HG02884 (cell line): ENCODE measurements around the gene ADPGK.
A peak's percentile ranks its signal among the peaks of the same experiment; 100 is the strongest.
"Not testable (repeated sequence)": the region's sequence is repeated elsewhere in the genome, so short reads cannot be mapped to it uniquely, and the experiment has no call there.

Experiments used
- ATAC-seq: cut with Tn5 transposase; IDR thresholded peaks from one replicate; pipeline ENCODE4 v1.9.1; 2021; ENCODE audit warnings: mild to moderate bottlenecking, moderate library complexity; ENCODE audit not compliant: unreplicated experiment

ADPGK gene

DNA sequence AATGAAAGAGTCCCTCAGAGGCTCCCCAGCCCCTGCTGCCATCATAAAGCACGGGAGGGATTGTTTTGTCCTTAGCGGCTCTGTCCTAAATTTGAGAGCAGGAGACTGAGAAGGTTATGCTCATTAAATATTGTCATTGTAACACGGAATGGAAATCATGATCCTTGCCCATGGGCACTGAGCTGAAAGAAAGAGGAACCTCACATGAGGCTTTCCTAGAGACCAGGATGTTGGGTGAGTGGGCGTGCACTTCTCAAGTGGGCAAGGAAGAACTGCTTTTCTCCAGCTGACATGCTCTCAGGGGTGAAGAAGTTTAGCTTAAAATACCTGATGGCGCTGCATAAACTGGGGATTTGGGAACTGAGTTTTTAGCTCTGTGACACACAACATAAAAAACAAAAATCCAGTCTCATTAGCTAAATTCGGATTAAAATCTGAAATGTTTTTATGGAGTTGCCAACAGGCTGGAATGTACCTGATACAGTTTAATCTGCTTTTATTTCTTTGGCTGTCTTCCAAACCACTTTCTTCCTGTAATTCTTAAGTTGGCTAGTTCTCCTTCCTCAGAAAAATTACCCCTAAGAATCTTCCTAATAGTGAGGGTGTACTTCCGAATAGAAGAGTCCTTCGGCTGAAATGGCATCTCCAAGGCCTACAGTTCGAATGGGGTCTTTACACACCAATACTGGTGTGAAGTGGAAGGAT, 31.7 kb downstream of the ADPGK start:
- no peak for ATAC-seq

DNA sequence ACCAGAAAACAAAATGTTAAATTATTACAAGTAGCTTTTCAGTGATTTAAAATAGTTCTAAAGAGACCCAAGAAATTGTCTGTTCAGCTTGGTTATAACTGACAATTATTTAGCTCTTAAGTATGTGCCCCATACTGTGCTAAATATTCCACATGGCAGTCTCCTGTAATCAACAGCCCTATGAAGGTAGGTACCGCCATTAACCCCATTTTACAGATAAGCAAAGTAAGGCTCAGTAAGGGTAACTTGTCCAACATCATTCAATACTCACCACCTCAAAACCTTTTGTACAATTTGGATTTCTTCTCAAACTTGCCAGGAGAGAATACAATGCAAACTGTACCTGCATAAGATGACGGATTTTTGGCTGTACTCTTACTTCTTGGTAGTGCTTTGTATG, 33.9 kb downstream of the ADPGK start:
- no peak for ATAC-seq

DNA sequence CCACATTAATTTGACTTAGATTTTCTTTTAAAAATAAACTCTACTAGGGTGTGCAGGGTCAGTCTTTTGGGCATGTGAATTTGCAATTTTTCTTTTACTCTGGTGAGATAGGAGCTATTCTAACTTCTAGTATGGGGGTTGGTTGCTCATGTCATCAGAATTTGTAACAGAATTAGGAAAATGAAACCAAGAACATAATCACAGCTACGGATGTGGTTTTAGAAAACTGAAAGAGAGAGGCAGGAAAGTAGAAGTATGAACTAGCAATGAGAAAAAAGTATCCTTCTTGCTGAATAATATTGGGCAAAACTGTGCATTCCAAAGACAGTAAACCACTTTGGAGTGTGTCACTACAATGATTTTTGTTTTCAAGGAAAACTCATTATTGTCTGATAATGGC, 43.3 kb downstream of the ADPGK start:
- peak; percentile 62 for ATAC-seq

DNA sequence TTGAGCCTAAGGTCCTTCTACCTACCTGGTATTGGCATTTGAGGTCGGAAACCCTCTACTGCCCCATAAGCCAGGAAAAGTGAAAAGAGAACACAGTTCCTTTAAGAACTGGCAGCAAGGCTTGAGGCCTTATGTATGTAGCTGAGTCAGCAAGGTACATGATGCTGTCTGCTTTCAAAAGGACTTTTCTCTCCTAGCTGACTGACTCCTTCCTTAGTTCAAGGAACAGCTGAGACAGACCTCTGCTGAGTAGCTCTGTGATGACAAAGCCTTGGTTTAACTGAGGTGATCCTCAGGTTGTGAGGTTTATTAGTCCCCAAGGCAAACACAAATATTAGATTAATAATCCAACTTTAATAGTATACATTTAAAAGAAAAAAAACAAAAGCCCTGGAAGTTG, 45.8 kb downstream of the ADPGK start:
- no peak for ATAC-seq

DNA sequence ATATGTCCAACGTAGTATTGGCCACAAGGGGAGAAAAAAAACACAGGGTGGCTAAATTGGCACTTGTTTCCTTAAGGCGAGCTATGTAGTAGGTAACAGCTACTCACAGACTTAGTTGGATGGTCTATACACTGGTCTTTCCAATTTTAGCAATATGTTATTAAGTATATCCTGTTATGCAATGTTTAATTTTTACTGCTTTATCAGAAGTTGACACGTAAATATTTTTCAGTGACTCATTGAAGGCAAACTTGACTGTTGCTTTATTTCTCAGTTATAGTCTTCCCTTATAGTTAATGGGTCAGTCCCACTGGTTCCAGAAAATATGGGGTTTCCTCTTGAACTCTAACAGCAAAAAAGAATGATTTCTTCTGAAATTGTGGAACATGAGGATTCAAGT, 46.5 kb downstream of the ADPGK start:
- ATAC-seq, result no peak

DNA sequence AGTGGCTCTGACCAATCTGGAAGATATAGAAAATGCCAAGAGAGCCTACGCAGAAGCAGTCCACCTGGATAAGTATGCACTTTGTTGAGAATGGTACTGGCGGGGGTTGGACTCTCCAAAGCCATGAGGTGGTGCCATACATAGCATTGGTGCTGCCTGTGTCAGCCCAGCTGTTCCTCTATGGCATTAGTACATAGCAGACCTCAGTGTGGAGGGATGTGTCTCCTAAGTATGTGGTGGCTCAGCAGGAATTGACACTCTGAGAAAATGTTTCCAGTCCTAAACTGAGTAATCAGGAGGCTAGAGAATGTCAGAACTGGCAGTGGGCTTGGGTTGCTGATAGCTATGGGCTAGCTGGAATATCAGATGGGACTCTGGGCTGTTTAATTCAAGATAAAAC, 48.4 kb downstream of the ADPGK start:
- ATAC-seq, result no peak

DNA sequence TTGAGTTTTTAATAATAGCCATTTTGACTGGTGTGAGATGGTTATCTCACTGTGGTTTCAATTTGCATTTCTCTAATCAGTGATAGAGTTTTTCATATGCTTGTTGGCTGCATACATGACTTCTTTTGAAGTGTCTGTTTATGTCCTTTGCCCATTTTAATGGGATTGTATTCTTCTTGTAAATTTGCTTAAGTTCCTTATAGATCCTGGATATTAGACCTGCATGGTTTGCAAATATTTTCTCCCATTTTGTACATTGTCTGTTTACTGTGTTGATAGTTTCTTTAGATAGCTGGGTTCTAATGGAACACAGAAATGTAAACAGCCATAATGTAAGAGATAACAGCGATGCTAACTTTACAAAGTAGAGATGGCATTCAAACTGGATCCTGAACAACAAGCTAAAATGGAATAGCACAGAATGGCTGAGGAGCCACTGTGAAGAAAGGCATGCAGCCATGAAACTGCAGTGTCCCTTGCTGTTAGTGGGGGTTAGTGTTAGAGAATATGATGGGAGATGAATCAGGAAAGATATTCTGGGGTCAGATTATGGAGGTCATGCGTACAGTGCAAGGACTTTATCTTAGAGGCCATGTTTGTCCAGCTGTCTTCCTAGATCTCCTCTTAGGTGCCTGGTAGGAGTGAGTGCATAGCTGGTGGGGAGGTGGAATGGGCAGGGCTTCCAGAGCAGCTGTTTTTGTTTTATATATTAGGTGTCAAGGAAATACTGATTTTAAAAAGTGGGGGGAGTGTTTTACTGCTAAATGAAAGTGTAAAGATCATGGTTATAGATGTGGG, 49.4 kb downstream of the ADPGK start:
- ATAC-seq, result no peak

DNA sequence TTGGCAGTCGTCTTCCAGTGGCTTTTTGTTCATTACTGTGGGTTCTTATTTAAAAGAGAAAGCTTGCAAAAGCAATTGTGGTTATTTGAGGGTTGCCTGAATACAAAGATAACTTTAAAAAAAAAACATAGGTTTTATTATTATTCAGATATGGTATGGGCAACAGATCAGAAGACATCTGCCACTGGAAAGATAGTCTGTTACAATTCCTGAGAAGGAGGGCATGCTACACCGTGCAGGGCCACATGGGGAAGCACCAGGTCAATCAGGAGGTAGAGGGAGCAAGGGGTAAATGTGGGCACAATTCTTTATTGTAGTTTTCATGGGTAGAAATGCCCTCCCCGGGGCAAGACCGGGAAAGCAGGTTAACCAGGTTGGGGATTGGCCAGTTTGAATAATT, 51.0 kb downstream of the ADPGK start:
- no peak for ATAC-seq

DNA sequence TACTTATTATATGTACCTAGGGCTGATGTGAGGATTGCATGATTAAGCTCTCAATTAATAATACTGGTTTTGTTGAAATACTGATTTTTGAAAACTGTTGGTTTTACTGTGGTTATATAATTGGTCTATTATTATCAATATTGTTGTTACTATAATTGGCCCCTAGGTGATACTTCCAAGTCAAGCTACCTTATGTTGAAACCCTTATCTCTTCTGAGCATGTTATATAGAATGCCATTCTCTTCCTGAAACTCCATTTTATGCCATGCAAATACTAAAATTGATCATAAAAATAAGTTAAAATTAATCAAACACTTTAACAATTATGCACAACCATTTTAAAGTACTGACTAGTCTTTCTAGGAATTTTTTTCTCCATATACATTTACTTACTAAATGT, 51.5 kb downstream of the ADPGK start:
- no peak for ATAC-seq

DNA sequence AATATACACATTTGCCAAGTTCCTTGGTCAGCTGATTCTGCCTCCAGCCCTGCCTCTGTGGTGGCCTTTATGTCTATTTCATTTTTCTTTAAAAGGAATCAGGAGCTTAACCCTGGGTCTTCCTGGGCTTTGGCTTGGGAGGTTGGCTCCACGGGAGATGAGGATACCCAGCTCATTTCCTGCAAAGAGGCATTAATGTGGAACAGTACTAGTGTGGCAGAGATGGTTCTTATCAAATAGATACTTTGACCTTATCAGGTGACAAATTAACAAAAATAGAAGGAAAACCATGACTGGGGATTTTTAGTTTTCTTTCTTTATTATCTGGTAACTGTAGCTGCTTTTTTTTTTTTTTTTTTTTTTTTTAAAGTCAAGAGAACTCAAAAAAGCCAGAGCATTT, 54.7 kb downstream of the ADPGK start:
- ATAC-seq, result no peak

DNA sequence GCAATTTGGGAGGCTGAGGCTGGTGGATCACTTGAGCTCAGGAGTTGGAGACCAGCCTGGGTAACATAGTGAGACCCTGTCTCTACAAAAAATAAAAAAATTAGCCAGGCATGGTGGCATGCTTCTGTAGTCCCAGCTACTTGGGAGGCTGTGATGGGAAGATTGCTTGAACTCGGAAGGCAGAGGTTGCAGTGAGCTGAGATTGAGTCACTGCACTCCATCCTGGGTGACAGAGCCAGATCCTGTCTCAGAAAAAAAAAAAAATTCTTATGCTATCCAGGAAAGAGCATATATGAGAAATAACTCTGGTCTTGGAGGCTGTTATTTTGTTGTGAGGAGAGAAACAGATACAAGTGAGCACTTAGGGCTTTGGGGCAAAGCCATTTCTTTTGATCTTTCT, 55.3 kb downstream of the ADPGK start:
- not testable (repeated sequence) for ATAC-seq

DNA sequence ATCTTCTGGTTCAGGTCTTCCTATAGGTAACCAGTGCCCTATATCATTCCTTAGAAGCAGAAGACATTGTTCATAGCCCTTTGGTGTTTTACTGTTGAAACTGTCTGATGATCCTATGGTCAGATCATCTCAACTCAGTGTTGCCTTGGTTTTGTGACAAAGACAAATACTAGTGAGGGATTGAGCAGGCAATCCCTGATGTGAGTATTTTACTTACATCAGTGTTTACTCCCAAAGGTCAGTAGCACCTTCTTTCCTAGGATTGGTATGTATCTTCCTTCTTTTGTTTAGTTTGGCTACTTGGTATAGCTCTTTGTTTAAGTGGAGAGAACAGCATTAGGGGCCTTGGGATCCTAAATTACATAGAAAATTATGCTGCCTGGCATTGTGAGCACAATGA, 56.4 kb downstream of the ADPGK start:
- no peak for ATAC-seq

DNA sequence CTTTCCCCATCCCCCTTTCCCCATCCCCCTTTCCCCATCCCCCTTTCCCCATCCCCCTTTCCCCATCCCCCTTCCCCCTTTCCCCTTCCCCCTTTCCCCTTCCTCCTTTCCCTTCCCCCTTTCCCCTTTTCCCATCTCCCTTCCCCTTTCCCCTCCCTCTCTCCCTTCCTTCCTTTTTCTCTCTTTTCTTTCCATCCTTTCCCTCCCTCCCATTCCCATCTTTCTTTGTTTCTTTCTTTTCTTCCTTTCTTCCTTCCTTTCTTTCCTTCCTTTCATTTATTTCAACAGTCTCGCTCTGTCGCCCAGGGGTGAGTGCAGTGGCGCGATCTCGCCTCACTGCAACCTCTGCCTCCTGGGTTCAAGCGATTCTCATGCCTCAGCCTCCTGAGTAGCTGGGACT, 57.7 kb downstream of the ADPGK start:
- ATAC-seq, result not testable (repeated sequence)

DNA sequence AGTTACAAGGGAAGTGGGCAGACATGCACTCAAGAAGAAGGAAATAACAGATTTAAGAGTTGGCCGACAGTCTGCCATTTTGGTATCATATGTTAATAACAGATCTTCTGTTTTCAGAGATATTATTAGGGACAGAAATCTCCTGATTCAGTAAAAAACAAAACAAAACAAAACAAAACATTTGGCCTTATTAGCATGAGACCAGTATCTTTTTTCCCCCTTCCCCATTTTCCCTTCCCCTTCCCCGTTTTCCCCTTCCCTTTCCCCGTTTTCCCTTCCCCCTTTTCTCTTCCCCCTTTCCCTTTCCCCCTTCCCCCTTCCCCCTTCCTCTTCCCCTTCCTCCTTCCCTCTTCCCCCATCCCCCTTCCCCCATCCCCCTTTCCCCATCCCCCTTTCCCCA, 58.1 kb downstream of the ADPGK start:
- no peak for ATAC-seq

DNA sequence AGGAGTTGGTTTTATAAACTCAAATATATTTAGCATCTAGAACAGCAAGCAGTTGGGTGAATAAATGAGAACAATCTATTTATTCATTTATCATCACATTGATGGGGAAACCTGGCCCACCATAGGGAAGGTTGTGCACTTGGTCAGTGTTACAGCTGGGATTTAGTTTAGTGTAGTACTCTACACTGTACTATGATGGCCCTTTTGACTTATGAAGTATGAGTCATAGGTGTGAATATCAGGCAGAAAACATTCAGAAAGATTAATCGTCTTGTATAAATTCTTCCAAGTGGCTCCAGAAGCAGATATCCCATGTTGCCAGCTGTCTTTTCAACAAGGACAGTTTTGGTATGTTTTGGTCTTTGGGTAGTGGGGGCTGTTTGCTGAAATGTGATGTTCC, 59.5 kb downstream of the ADPGK start:
- ATAC-seq, result no peak

DNA sequence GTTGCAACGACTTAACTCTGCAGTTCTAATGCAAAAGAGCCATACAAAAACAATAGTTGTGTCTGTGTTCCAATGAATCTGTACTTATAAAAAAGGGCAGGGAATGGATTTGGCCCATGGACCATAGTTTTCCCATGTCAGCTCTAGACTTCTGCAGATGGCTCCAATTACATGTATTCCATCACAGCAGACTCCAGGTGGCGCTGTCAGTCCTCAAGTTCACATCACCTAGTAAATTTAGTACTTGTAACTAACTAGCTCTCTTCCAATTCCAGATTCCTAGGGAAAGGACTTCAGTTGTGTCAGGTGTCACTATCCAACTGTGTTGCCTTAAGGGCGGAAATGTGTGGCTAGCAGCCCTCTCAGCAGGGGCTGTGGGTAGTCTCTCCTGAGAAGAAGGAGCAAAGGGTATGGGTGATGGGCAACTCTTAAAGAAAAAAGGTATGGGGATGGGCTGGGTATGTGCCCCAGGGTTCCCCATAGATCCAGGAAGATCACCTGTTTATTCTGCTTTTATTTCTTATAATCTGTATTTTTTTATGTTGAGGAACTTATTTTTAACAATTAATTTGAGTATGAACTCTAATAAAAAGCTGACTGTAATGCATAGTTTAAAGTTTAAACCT, 61.4 kb downstream of the ADPGK start:
- no peak for ATAC-seq

DNA sequence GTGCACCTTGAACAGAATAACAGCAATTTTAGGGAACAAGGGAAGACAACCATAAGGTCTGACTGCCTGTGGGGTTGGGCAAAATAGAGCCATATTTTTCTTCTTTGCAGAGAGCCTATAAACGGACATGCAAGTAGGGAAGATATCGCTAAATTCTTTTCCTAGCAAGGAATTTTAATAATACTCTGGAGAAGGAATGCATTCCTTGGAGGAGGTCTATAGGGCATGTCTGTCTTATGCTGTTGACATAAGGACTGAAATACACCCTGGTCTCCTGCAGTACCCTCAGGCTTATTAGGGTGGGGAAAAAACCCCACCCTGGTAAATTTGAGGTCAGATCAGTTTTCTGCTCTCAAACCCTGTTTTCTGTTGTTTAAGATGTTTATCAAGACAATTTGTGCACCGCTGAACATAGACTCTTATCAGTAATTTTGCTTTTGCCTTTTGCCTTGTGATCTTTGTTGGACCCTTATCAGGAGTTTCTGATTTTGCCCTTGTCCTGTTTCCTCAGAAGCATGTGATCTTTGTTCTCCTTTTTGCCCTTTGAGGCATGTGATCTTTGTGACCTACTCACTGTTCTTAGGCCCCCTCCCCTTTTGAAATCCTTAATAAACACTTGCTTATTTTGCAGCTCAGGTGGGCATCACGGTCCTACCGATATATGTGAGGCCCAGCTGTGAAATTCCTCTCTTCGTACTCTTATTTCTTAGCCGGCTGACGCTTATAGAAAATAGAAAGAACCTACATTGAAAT, 74.8 kb downstream of the ADPGK start:
- not testable (repeated sequence) for ATAC-seq

DNA sequence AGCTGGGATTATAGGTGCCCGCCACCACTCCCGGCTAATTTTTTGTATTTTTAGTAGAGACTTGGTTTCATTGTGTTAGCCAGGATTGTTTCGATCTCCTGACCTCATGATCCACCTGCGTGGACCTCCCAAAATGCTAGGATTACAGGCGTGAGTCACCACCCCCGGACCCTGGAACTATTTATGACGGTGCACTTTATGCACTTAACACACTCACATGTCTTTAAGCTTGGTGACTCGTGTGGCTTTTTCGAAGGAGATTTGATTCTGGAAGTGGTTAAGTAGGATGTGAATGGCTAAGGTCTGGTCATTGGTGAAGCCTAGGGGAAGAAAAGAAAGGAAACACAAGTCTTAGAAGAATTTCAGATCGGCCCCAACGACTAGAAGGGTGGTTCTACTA, 77.3 kb downstream of the ADPGK start:
- ATAC-seq, result no peak
